ENCODE measurements around the gene GNPNAT1. TPM values are rescaled to one million over a fixed set of nuclear protein-coding genes. Genes with fewer than 3 reads are reported as not detected.

GNPNAT1 gene
- total and polyA plus RNA-seq, 2 donors (not counting 3 experiments of a cell fraction or from before 2014, with no cell fraction given), result 18.7 to 38.9 TPM

- Histone ChIP-seq H3K27ac (ENCODE audit: insufficient read depth, low read depth, low read length) (no peak overlapping the region), H3K4me1 (ENCODE audit: control insufficient read depth, extremely low read depth, insufficient read depth, low read length) (peaks cover 8% of the 10 kb centered on the region), H2AFZ (ENCODE audit: low read depth, low read length) (no peak overlapping the region), H3K9me3 (replicated peaks; ENCODE audit: control insufficient read depth, insufficient read depth, low read length) (no peaks in the 10 kb centered on the region), H3K4me2 (ENCODE audit: insufficient read depth, low read length) (no peak overlapping the region), H4K20me1 (replicated peaks; ENCODE audit: control insufficient read depth, extremely low read depth, insufficient read depth, low read length) (no peaks in the 10 kb centered on the region), H3K79me2 (ENCODE audit: control insufficient read depth, insufficient read depth, low read length) (no peaks in the 10 kb centered on the region), H3K27me3 (ENCODE audit: control insufficient read depth in 2 of 2, insufficient read depth in 2 of 2, low read length in 2 of 2) (no peaks in the 10 kb centered on the region), H3K9ac (replicated peaks; ENCODE audit: extremely low read depth, insufficient read depth, low read length) (no peak overlapping the region), H3K9me1 (replicated peaks; ENCODE audit: control insufficient read depth, extremely low read depth, insufficient read depth, low read length) (no peaks in the 10 kb centered on the region), H3K36me3 (ENCODE audit: control insufficient read depth in 2 of 2, extremely low read depth in 1 of 2, insufficient read depth in 2 of 2, low read length in 2 of 2) (no peaks in the 10 kb centered on the region), H3K4me3 (replicated peaks in 1 of 3; ENCODE audit: insufficient read depth in 1 of 3, low read depth in 1 of 3, low read length in 3 of 3) (no peak overlapping the region)
- ChIA-PET CTCF (interaction anchor here (0.7 to 3.5 kb wide), 3 partner anchors 10 to 228 kb away, joined by 3 to 16 read pairs (median 15); no protein-coding TSS in a partner anchor), POLR2A (interaction anchor here (0.7 kb wide), 1 partner anchor 102 kb away, joined by 9 read pairs; no protein-coding TSS in a partner anchor)
- FAIRE-seq, result no peak
- TF ChIP-seq MAX (IDR thresholded peaks at IDR 0.05; ENCODE audit: insufficient read depth, insufficient read length), result no peak
- TF ChIP-seq GATA2 (IDR thresholded peaks at IDR 0.05; ENCODE audit: insufficient read depth, insufficient read length, low read depth, low read length), result no peak
- no peak for TF ChIP-seq FOS (IDR thresholded peaks at IDR 0.05; ENCODE audit: borderline replicate concordance, insufficient read depth, low read length)
- TF ChIP-seq CTCF (IDR thresholded peaks at IDR 0.05; ENCODE audit: extremely low read depth in 1 of 2, insufficient read depth in 1 of 2, low read depth in 1 of 2, low read length in 2 of 2), result no peak
- no peak for TF ChIP-seq JUN (IDR thresholded peaks at IDR 0.05; ENCODE audit: borderline replicate concordance, insufficient read depth, insufficient read length, low read depth)
- TF ChIP-seq MYC (IDR thresholded peaks at IDR 0.05; ENCODE audit: low read depth, low read length), result no peak
- no peak for TF ChIP-seq POLR2AphosphoS5 (IDR thresholded peaks at IDR 0.05; ENCODE audit: insufficient read depth, low read depth, low read length)
- no peak for TF ChIP-seq POLR2A (IDR thresholded peaks at IDR 0.05; ENCODE audit: low read depth, low read length)
- no peak for TF ChIP-seq EZH2 (IDR thresholded peaks at IDR 0.05; ENCODE audit: borderline replicate concordance, low read depth, low read length, severe bottlenecking)
- no peak for DNase-seq (ENCODE audit: low read depth, low spot score)
- intact Hi-C loops (cut with micrococcal nuclease), result no loop called here
- dilution Hi-C loops (cut with MboI; ENCODE audit: extremely low pct_ligation_motif_present, low sequenced_read_pairs), result no loop called here
- BruUV-seq (replicated peaks), result no TSS peak
These were observed 44.7 kb upstream of the GNPNAT1 start for GRCh38 chr14:52836063-52836462.
